HL-60 (cell line): ENCODE measurements around the gene EML5.

Experiments used
- DNase-seq, 2 experiments: peaks; one replicate each; pipeline ENCODE4 v3.0.0-alpha.2; 2010 to 2020; ENCODE audit warnings: low read depth in 1 of 2, low spot score in 1 of 2
- H3K27ac ChIP-seq: fragments of 250-450 bp; sonication (Bioruptor Pico); replicated peaks from 2 replicates; pipeline ENCODE4 v1.5.1; 2020; ENCODE audit warnings: mild to moderate bottlenecking, moderate library complexity
- H3K27me3 ChIP-seq: fragments of 250-450 bp; sonication (Bioruptor Pico); 2 replicates; pipeline ENCODE4 v1.5.1; 2021; ENCODE audit warnings: mild to moderate bottlenecking, moderate library complexity; ENCODE audit not compliant: insufficient read depth, poor library complexity, severe bottlenecking
- H3K4me3 ChIP-seq: replicated peaks from 2 replicates; pipeline ENCODE4 v1.5.1; 2011; ENCODE audit warnings: mild to moderate bottlenecking, control low read depth, low read length; ENCODE audit not compliant: insufficient read depth
- GABPA ChIP-seq: IDR thresholded peaks from 2 replicates; pipeline ENCODE4 v1.6.1; 2012; ENCODE audit warnings: low read depth
- POLR2AphosphoS5 ChIP-seq: IDR thresholded peaks from 2 replicates; pipeline ENCODE4 v1.6.1; 2012; ENCODE audit warnings: low read depth
- REST ChIP-seq: IDR thresholded peaks from 2 replicates; pipeline ENCODE4 v1.6.1; 2012; ENCODE audit warnings: low read depth; ENCODE audit not compliant: insufficient replicate concordance
- SPI1 ChIP-seq: IDR thresholded peaks from 2 replicates; pipeline ENCODE4 v1.6.1; 2012; ENCODE audit warnings: low read depth, mild to moderate bottlenecking, borderline replicate concordance
- TF ChIP-seq, protein P1 (sequence below): IDR thresholded peaks from one replicate; pipeline ENCODE4 v1.5.1; 2011; ENCODE audit warnings: low read length, control low read depth, inconsistent platforms; ENCODE audit not compliant: insufficient read depth

The EML5 gene

GRCh38 chr14:88688386-88688785 lies 104.4 kb downstream of the EML5 start:
- Histone ChIP-seq H3K27me3 (no peaks in the 10 kb centered on the region), H3K27ac (no peak overlapping the region), H3K4me3 (no peak overlapping the region)
- TF ChIP-seq POLR2AphosphoS5 (no peak), REST (no peak), GABPA (no peak), SPI1 (no peak)
- TF ChIP-seq, protein P1, sequence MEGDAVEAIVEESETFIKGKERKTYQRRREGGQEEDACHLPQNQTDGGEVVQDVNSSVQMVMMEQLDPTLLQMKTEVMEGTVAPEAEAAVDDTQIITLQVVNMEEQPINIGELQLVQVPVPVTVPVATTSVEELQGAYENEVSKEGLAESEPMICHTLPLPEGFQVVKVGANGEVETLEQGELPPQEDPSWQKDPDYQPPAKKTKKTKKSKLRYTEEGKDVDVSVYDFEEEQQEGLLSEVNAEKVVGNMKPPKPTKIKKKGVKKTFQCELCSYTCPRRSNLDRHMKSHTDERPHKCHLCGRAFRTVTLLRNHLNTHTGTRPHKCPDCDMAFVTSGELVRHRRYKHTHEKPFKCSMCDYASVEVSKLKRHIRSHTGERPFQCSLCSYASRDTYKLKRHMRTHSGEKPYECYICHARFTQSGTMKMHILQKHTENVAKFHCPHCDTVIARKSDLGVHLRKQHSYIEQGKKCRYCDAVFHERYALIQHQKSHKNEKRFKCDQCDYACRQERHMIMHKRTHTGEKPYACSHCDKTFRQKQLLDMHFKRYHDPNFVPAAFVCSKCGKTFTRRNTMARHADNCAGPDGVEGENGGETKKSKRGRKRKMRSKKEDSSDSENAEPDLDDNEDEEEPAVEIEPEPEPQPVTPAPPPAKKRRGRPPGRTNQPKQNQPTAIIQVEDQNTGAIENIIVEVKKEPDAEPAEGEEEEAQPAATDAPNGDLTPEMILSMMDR, result no peak
- no peak for DNase-seq

DNA sequence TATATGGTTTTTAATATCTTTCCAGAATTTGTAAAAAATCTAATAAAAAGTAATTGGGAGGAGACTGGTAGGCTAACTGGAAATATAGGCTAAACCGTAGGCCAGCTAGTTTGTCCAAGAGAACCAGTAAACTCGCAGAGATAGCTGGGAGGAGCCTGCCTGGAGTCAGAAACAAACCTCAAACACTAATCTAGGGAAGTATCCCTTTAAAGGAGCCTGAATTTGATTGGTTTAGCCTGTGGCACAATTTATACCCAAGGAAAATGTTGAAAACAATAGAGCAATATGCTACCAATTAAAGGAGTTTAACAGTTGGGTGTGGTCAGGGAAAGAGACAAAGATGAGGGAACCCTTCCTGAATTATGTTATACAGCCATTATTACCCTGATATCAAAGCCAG lies 109.6 kb downstream of the EML5 start:
- no peak overlapping the region for H3K4me3 ChIP-seq
- DNase-seq, result no peak
- TF ChIP-seq, protein P1, result no peak
- TF ChIP-seq POLR2AphosphoS5 (no peak), GABPA (no peak), SPI1 (no peak), REST (no peak)
- H3K27ac ChIP-seq, result no peak overlapping the region
- peaks cover 2% of the 10 kb centered on the region for H3K27me3 ChIP-seq

- no peak for TF ChIP-seq GABPA
- TF ChIP-seq, protein P1, result no peak
- TF ChIP-seq SPI1, result no peak
- no peak for TF ChIP-seq REST
- TF ChIP-seq POLR2AphosphoS5, result no peak
- peaks cover 2% of the 10 kb centered on the region for H3K27me3 ChIP-seq
- no peak overlapping the region for H3K4me3 ChIP-seq
- no peak for DNase-seq
- H3K27ac ChIP-seq, result no peak overlapping the region
Observed at GRCh38 chr14:88682495-88683114, 110.1 kb downstream of the EML5 start.
